C4-2B (cell line): Measurements from ENCODE around the gene KLK5.

Source experiments
- ZFX ChIP-seq: fragments of 450-650 bp; IDR thresholded peaks from 2 replicates; pipeline ENCODE4 v1.6.1; 2017
- TF ChIP-seq, protein P1 (sequence below): fragments of 450-650 bp; conservative IDR thresholded peaks from 2 replicates; pipeline ENCODE4 v1.5.1; 2017; ENCODE audit warnings: mild to moderate bottlenecking

DNA sequence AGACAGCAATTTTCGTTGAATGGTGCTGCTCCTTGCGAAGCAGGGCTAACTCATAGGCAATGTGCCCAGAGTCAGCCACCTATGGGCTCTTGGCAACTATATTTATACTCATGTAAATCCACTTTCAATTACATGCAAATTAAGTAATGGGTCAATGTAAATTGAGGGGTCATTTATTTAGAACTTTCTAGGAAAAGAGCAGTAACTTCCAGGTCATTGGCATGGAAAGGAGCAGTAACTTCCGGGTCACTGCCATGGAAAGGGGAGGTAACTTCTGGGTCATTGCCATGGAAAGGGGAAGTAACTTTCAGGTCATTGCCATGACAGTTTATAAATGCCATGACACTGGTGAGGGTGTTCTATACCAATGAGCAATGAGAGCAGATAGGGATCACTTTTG is 53.3 kb downstream of the KLK5 start:
- TF ChIP-seq, protein P1, sequence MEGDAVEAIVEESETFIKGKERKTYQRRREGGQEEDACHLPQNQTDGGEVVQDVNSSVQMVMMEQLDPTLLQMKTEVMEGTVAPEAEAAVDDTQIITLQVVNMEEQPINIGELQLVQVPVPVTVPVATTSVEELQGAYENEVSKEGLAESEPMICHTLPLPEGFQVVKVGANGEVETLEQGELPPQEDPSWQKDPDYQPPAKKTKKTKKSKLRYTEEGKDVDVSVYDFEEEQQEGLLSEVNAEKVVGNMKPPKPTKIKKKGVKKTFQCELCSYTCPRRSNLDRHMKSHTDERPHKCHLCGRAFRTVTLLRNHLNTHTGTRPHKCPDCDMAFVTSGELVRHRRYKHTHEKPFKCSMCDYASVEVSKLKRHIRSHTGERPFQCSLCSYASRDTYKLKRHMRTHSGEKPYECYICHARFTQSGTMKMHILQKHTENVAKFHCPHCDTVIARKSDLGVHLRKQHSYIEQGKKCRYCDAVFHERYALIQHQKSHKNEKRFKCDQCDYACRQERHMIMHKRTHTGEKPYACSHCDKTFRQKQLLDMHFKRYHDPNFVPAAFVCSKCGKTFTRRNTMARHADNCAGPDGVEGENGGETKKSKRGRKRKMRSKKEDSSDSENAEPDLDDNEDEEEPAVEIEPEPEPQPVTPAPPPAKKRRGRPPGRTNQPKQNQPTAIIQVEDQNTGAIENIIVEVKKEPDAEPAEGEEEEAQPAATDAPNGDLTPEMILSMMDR: no peak
- no peak for TF ChIP-seq ZFX
